ENCODE measurements around the gene ADGRG7.

ADGRG7 gene, protein sequence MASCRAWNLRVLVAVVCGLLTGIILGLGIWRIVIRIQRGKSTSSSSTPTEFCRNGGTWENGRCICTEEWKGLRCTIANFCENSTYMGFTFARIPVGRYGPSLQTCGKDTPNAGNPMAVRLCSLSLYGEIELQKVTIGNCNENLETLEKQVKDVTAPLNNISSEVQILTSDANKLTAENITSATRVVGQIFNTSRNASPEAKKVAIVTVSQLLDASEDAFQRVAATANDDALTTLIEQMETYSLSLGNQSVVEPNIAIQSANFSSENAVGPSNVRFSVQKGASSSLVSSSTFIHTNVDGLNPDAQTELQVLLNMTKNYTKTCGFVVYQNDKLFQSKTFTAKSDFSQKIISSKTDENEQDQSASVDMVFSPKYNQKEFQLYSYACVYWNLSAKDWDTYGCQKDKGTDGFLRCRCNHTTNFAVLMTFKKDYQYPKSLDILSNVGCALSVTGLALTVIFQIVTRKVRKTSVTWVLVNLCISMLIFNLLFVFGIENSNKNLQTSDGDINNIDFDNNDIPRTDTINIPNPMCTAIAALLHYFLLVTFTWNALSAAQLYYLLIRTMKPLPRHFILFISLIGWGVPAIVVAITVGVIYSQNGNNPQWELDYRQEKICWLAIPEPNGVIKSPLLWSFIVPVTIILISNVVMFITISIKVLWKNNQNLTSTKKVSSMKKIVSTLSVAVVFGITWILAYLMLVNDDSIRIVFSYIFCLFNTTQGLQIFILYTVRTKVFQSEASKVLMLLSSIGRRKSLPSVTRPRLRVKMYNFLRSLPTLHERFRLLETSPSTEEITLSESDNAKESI

DNA sequence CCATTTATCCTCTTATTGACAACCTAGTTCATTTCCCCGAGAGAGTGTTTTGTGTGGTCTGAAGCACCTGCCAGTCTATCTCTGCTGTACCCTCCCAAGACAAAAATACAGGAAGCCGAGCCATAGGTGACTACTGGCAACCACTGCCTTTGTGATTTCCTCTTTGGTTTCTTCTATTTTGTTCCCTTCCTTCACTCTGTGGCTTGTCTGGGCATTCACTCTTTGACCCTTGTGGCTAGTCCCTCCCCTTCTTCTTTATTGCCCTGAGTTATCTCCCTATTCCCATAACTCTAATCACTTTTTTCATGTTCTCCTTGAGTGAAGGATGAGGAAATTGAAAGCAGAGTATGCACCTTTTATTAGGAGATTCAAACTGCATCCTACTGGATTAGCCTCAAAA lies at the start of gene ADGRG7:
TSS of gene ADGRG7 (plus strand) at position 297 of the 400 bp plus-strand sequence. CDS start 256 bp downstream, outside the sequence.
- in situ Hi-C loops (cut with MboI; ENCODE audit: low pct_unique_long_range_greater_than_20kb, low sequenced_read_pairs, unreplicated experiment) = no loop called here
- DNase-seq (ENCODE audit: low spot score) = no peak
- TF ChIP-seq, protein P1, sequence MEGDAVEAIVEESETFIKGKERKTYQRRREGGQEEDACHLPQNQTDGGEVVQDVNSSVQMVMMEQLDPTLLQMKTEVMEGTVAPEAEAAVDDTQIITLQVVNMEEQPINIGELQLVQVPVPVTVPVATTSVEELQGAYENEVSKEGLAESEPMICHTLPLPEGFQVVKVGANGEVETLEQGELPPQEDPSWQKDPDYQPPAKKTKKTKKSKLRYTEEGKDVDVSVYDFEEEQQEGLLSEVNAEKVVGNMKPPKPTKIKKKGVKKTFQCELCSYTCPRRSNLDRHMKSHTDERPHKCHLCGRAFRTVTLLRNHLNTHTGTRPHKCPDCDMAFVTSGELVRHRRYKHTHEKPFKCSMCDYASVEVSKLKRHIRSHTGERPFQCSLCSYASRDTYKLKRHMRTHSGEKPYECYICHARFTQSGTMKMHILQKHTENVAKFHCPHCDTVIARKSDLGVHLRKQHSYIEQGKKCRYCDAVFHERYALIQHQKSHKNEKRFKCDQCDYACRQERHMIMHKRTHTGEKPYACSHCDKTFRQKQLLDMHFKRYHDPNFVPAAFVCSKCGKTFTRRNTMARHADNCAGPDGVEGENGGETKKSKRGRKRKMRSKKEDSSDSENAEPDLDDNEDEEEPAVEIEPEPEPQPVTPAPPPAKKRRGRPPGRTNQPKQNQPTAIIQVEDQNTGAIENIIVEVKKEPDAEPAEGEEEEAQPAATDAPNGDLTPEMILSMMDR (IDR thresholded peaks at IDR 0.05; ENCODE audit: extremely low read depth, insufficient read depth, missing control alignments) = no peak

DNA sequence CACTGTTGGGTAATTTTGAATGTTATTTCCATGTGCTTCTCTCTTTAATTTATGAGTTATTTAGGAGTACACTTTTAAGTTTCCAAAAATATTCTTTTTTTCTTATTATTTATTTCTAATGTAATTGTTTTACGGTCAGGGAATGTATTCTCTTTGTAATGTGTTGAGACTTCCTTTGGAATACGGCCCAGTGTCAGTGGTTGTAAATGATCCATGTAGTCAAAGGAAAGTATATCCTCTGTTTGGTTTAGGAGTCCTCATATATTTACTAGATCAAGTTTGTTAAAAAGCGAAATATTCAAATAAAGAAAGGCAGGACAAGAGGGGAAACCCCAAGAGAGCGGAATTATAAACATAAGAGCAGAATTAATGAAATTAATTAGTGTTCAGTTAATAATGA lies 49.0 kb upstream of the ADGRG7 start:
- in situ Hi-C loops (cut with MboI; ENCODE audit: low pct_unique_long_range_greater_than_20kb, low sequenced_read_pairs, unreplicated experiment) = no loop called here
- TF ChIP-seq, protein P1 (IDR thresholded peaks at IDR 0.05; ENCODE audit: extremely low read depth, insufficient read depth, missing control alignments) = no peak

DNA sequence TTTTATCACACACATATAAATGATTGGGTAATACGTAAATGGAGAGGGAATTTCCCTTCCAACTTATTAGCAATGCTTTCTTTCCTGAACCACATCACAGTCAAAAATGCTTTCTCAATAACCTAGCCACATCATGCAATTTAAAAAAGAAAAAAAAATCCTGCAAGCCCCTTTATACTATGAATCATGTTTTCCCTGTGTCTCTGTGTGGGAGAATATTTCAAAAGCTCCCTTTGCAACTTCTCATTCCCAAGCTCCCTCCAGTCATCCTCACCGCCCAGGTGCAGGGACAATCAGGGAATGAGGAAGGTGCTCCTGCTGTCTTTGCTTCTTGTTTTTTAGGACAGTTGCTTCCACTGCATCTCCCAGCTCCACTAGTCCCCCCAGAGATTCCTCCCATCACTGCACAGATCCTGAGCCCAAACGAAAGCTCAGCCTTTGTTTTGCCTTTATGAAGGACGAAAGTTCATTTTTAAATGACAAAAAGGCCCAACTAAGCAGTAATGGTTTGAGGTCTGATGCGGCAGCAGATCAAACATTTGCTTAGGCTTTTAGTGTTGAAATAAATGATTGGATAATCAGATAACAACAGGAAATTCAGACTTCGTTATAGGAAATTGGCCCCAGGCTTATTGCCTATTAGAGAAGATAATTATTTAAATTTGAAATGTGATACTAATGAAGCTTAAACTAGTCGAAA lies 47.8 kb upstream of the ADGRG7 start:
- in situ Hi-C loops (cut with MboI; ENCODE audit: low pct_unique_long_range_greater_than_20kb, low sequenced_read_pairs, unreplicated experiment) = no loop called here
- DNase-seq (ENCODE audit: low spot score) = no peak
- TF ChIP-seq, protein P1 (IDR thresholded peaks at IDR 0.05; ENCODE audit: extremely low read depth, insufficient read depth, missing control alignments) = no peak

More for the DNA sequence above, 49.0 kb upstream of the ADGRG7 start:
- no peak for DNase-seq (ENCODE audit: low spot score)

DNA sequence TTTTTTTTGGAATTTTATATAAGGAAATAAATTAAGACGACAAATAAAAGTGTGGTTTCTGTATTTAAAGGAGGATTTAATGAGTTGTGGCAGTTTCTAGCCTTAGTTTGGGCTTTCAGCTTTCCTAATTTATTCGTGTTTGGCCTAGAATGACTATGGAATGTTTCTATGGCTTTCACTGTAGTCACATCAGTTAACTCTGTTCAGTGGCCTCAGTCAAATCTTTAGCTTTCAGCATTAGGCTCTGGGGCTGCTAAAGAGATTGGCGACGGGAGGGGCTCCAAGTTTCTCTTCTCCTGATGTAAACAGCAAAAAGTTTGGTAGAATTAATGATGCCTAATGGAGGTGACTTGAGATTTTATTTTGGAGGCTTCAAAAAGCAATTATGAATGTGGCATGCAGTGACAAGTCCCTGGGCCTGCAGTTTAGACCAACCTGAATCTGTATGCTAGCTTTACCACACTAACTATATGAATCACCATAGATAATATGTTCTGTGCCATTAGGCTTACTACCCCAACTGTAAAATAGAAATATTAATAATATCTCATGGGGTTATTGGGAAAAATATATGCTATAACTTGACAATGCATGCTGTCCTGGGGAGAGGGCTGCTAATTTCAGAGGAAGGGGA lies 47.1 kb upstream of the ADGRG7 start:
- DNase-seq (ENCODE audit: low spot score) = no peak
- in situ Hi-C loops (cut with MboI; ENCODE audit: low pct_unique_long_range_greater_than_20kb, low sequenced_read_pairs, unreplicated experiment) = no loop called here
- TF ChIP-seq, protein P1 (IDR thresholded peaks at IDR 0.05; ENCODE audit: extremely low read depth, insufficient read depth, missing control alignments) = no peak

DNA sequence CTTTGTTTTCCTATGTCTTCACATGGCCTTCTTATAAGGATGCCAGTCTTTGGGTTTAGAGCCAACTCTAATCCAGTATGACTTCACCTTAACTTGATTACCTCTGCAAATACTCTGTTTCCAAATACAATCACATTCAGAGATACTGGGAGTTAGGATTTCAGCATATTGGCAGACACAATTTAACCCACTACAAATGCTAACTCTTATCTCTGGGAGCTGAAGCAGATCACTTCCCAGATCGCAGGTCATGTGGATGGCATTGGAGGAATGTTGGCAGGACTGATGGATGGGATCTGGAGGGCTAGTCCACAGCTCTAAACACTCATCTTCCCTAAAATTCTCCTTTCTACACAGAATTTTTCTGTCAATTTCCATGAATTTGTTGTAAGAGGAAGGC lies 46.2 kb upstream of the ADGRG7 start:
- TF ChIP-seq, protein P1 (IDR thresholded peaks at IDR 0.05; ENCODE audit: extremely low read depth, insufficient read depth, missing control alignments) = no peak
- in situ Hi-C loops (cut with MboI; ENCODE audit: low pct_unique_long_range_greater_than_20kb, low sequenced_read_pairs, unreplicated experiment) = no loop called here
- DNase-seq (ENCODE audit: low spot score) = no peak
